ENCODE data around the gene ZNF10.

ZNF10 gene

GRCh38 chr12:133130038-133130807, at the start of gene ZNF10, which contains the start of gene ZNF891:
ZNF10 (plus strand) TSS chr12:133130627; CDS start chr12:133144493, 13,866 bp downstream.
ZNF891 (minus strand) TSS chr12:133130274; CDS start chr12:133121918, 8,356 bp downstream.
- no peak for TF ChIP-seq CTCF (IDR thresholded peaks at IDR 0.05; ENCODE audit: control insufficient read depth, insufficient read depth, low read depth, low read length, missing control alignments)
- DNase-seq (ENCODE audit: low read depth): peak; percentile 75
- H3K4me3 ChIP-seq (ENCODE audit: control insufficient read depth, low read depth, low read length): peak within 1 kb of the TSS; percentile 82

GRCh38 chr12:133081159-133081780, 49.2 kb upstream of the ZNF10 start:
- no peak for TF ChIP-seq CTCF (IDR thresholded peaks at IDR 0.05; ENCODE audit: control insufficient read depth, insufficient read depth, low read depth, low read length, missing control alignments)
- no peak for DNase-seq (ENCODE audit: low read depth)

GRCh38 chr12:133083345-133083744, 47.1 kb upstream of the ZNF10 start:
- H3K4me3 ChIP-seq (ENCODE audit: control insufficient read depth, low read depth, low read length): no peak overlapping the region
- DNase-seq (ENCODE audit: low read depth): no peak
- TF ChIP-seq CTCF (IDR thresholded peaks at IDR 0.05; ENCODE audit: control insufficient read depth, insufficient read depth, low read depth, low read length, missing control alignments): no peak

More at GRCh38 chr12:133081159-133081780, 49.2 kb upstream of the ZNF10 start:
- peak overlapping the region; percentile 90 for H3K4me3 ChIP-seq (ENCODE audit: control insufficient read depth, low read depth, low read length)

- no peak for TF ChIP-seq CTCF (IDR thresholded peaks at IDR 0.05; ENCODE audit: control insufficient read depth, insufficient read depth, low read depth, low read length, missing control alignments)
Observed at GRCh38 chr12:133105620-133106019, 24.8 kb upstream of the ZNF10 start.

GRCh38 chr12:133106253-133106652, 24.2 kb upstream of the ZNF10 start:
- no peak overlapping the region for H3K4me3 ChIP-seq (ENCODE audit: control insufficient read depth, low read depth, low read length)
- DNase-seq (ENCODE audit: low read depth): no peak
- TF ChIP-seq CTCF (IDR thresholded peaks at IDR 0.05; ENCODE audit: control insufficient read depth, insufficient read depth, low read depth, low read length, missing control alignments): no peak

More at GRCh38 chr12:133105620-133106019, 24.8 kb upstream of the ZNF10 start:
- no peak for DNase-seq (ENCODE audit: low read depth)
- H3K4me3 ChIP-seq (ENCODE audit: control insufficient read depth, low read depth, low read length): no peak overlapping the region

- no peak for TF ChIP-seq CTCF (IDR thresholded peaks at IDR 0.05; ENCODE audit: control insufficient read depth, insufficient read depth, low read depth, low read length, missing control alignments)
- DNase-seq (ENCODE audit: low read depth): no peak
- H3K4me3 ChIP-seq (ENCODE audit: control insufficient read depth, low read depth, low read length): no peak overlapping the region
Observed at GRCh38 chr12:133107121-133107520, 23.3 kb upstream of the ZNF10 start.
